HEK293 (cell line): ENCODE data around the gene LASP1.

Experiments used
- CTCF ChIP-seq: fragments of 450-650 bp; formaldehyde crosslinking; IDR thresholded peaks from 2 replicates; pipeline ENCODE4 v1.5.1; 2016; ENCODE audit warnings: missing biosample characterization, missing genetic modification characterization
- GLI2 ChIP-seq: fragments of 450-650 bp; formaldehyde crosslinking; IDR thresholded peaks from 2 replicates; pipeline ENCODE4; 2017; ENCODE audit warnings: missing biosample characterization, missing genetic modification characterization, low read depth, borderline replicate concordance
- GLI4 ChIP-seq: fragments of 450-650 bp; formaldehyde crosslinking; IDR thresholded peaks from 2 replicates; pipeline ENCODE4 v1.5.1; 2016; ENCODE audit warnings: missing biosample characterization, missing genetic modification characterization
- IKZF3 ChIP-seq: fragments of 450-650 bp; IDR thresholded peaks from 2 replicates; pipeline ENCODE4 v1.5.0; 2018; ENCODE audit warnings: missing biosample characterization, mild to moderate bottlenecking, missing genetic modification characterization, moderate library complexity
- SP7 ChIP-seq: fragments of 450-650 bp; formaldehyde crosslinking; IDR thresholded peaks from 2 replicates; pipeline ENCODE4 v1.5.1; 2016; ENCODE audit warnings: missing biosample characterization, missing genetic modification characterization
- ZBTB11 ChIP-seq: fragments of 450-650 bp; formaldehyde crosslinking; conservative IDR thresholded peaks from 2 replicates; pipeline ENCODE4 v1.5.1; 2016; ENCODE audit warnings: low read depth, missing biosample characterization, missing genetic modification characterization
- ZBTB44 ChIP-seq: fragments of 450-650 bp; IDR thresholded peaks from 2 replicates; pipeline ENCODE4 v1.5.1; 2018; ENCODE audit warnings: missing biosample characterization, mild to moderate bottlenecking, missing genetic modification characterization
- ZNF112 ChIP-seq: fragments of 450-650 bp; formaldehyde crosslinking; IDR thresholded peaks from 2 replicates; pipeline ENCODE4 v1.5.0; 2017; ENCODE audit warnings: missing biosample characterization, missing genetic modification characterization
- ZNF148 ChIP-seq: fragments of 450-650 bp; formaldehyde crosslinking; IDR thresholded peaks from 2 replicates; pipeline ENCODE4 v1.5.0; 2017; ENCODE audit warnings: missing biosample characterization, missing genetic modification characterization, borderline replicate concordance
- ZNF169 ChIP-seq: fragments of 450-650 bp; formaldehyde crosslinking; IDR thresholded peaks from 2 replicates; pipeline ENCODE4 v1.5.1; 2016; ENCODE audit warnings: missing biosample characterization, missing genetic modification characterization
- ZNF174 ChIP-seq: fragments of 450-650 bp; formaldehyde crosslinking; IDR thresholded peaks from 2 replicates; pipeline ENCODE4 v1.5.0; 2017; ENCODE audit warnings: missing biosample characterization, mild to moderate bottlenecking, missing genetic modification characterization
- ZNF184 ChIP-seq: fragments of 450-650 bp; IDR thresholded peaks from 2 replicates; pipeline ENCODE4 v1.5.1; 2018; ENCODE audit warnings: missing biosample characterization, mild to moderate bottlenecking, missing genetic modification characterization
- ZNF214 ChIP-seq: fragments of 450-650 bp; formaldehyde crosslinking; IDR thresholded peaks from 2 replicates; pipeline ENCODE4 v1.5.1; 2017; ENCODE audit warnings: missing biosample characterization, mild to moderate bottlenecking, missing genetic modification characterization, borderline replicate concordance
- ZNF239 ChIP-seq: fragments of 450-650 bp; formaldehyde crosslinking; IDR thresholded peaks from 2 replicates; pipeline ENCODE4 v1.5.1; 2016; ENCODE audit warnings: missing biosample characterization, missing genetic modification characterization
- ZNF423 ChIP-seq: fragments of 450-650 bp; formaldehyde crosslinking; IDR thresholded peaks from 2 replicates; pipeline ENCODE4 v1.5.1; 2016; ENCODE audit warnings: missing biosample characterization, missing genetic modification characterization
- ZNF549 ChIP-seq: fragments of 450-650 bp; IDR thresholded peaks from 2 replicates; pipeline ENCODE4 v1.5.1; 2018; ENCODE audit warnings: missing biosample characterization, missing genetic modification characterization, mild to moderate bottlenecking, inconsistent platforms, moderate library complexity
- ZNF596 ChIP-seq: fragments of 450-650 bp; IDR thresholded peaks from 2 replicates; pipeline ENCODE4 v1.5.0; 2018; ENCODE audit warnings: missing biosample characterization, mild to moderate bottlenecking, missing genetic modification characterization, moderate library complexity
- ZNF623 ChIP-seq: fragments of 450-650 bp; formaldehyde crosslinking; IDR thresholded peaks from 2 replicates; pipeline ENCODE4 v1.5.1; 2016; ENCODE audit warnings: missing biosample characterization, missing genetic modification characterization
- ZNF692 ChIP-seq: fragments of 450-650 bp; formaldehyde crosslinking; IDR thresholded peaks from 2 replicates; pipeline ENCODE4 v1.5.1; 2016; ENCODE audit warnings: missing biosample characterization, missing genetic modification characterization
- ZNF701 ChIP-seq: fragments of 450-650 bp; formaldehyde crosslinking; IDR thresholded peaks from 2 replicates; pipeline ENCODE4 v1.5.1; 2016; ENCODE audit warnings: missing biosample characterization, missing genetic modification characterization
- ZNF704 ChIP-seq: fragments of 450-650 bp; formaldehyde crosslinking; IDR thresholded peaks from 2 replicates; pipeline ENCODE4 v1.5.1; 2016; ENCODE audit warnings: missing biosample characterization, missing genetic modification characterization
- ZNF792 ChIP-seq: fragments of 450-650 bp; formaldehyde crosslinking; IDR thresholded peaks from 2 replicates; pipeline ENCODE4 v1.5.1; 2016; ENCODE audit warnings: missing biosample characterization, missing genetic modification characterization
- ZSCAN4 ChIP-seq: fragments of 450-650 bp; formaldehyde crosslinking; IDR thresholded peaks from 2 replicates; pipeline ENCODE4 v1.5.1; 2017; ENCODE audit warnings: missing biosample characterization, missing genetic modification characterization

LASP1 gene

GRCh38 chr17:38853292-38854219 is 16.3 kb upstream of the LASP1 start, which contains the start of gene RPL23 (continued):
- TF ChIP-seq ZNF623 (tag by site-specific recombination) (no peak), ZNF692 (tag by site-specific recombination) (0 out of 2 replicates have a peak, but pooled peaks have one; percentile 59), ZBTB11 (peak; percentile 74), GLI4 (tag by site-specific recombination) (peak; percentile 91; the same call in 1 of the 2 replicates), SP7 (tag by site-specific recombination) (peak; percentile 87), ZNF214 (tag by site-specific recombination) (no peak), ZNF596 (tag by site-specific recombination) (no peak), ZNF148 (tag by site-specific recombination) (no peak), ZNF423 (tag by site-specific recombination) (no peak), CTCF (tag by site-specific recombination) (no peak), ZNF112 (tag by site-specific recombination) (no peak), ZBTB44 (tag by site-specific recombination) (peak; percentile 13; the same call in 1 of the 2 replicates), ZNF174 (no peak), ZNF704 (tag by site-specific recombination) (no peak), GLI2 (no peak), ZNF701 (tag by site-specific recombination) (no peak), IKZF3 (tag by site-specific recombination) (0 out of 2 replicates have a peak, but pooled peaks have one; percentile 45), ZSCAN4 (tag by site-specific recombination) (no peak; the same call in 1 of the 2 replicates), ZNF239 (0 out of 2 replicates have a peak, but pooled peaks have one; percentile 25), ZNF184 (tag by site-specific recombination) (no peak), ZNF792 (tag by site-specific recombination) (no peak), ZNF169 (tag by site-specific recombination) (no peak), ZNF549 (tag by site-specific recombination) (no peak)
